Left ventricle myocardium inferior (tissue), 1 donor: ENCODE results near the gene DHCR7. TPM values are rescaled to one million over a fixed set of nuclear protein-coding genes. Genes with fewer than 3 reads are reported as not detected.

Source experiments
- DNase-seq: peaks from one replicate; pipeline ENCODE4 v3.0.0-alpha.2; 2020
- H3K27ac ChIP-seq: fragments of 200-600 bp; replicated peaks from 2 replicates; pipeline ENCODE4 v1.8.0; 2021
- H3K27me3 ChIP-seq: fragments of 200-600 bp; 2 replicates; pipeline ENCODE4 v1.8.0; 2021; ENCODE audit warnings: low read depth
- H3K36me3 ChIP-seq: fragments of 200-600 bp; 2 replicates; pipeline ENCODE4 v1.8.0; 2021
- H3K4me1 ChIP-seq: fragments of 200-600 bp; 2 replicates; pipeline ENCODE4 v1.8.0; 2021
- H3K4me3 ChIP-seq: fragments of 200-600 bp; 2 replicates; pipeline ENCODE4 v1.8.0; 2021; ENCODE audit warnings: mild to moderate bottlenecking, moderate library complexity
- H3K9me3 ChIP-seq: fragments of 200-600 bp; replicated peaks from 2 replicates; pipeline ENCODE4 v1.8.0; 2021
- CTCF ChIP-seq: fragments of 200-600 bp; IDR thresholded peaks from 2 replicates; pipeline ENCODE4 v1.8.0; 2021; ENCODE audit warnings: antibody characterized with exemption, mild to moderate bottlenecking, borderline replicate concordance
- intact Hi-C: fragments of 100-400 bp; cut with micrococcal nuclease; formaldehyde crosslinking; loops from one replicate; pipeline ENCODE4 v1.11.0; 2022
- total RNA-seq: library from RNA; stranded (reverse); fragmentation: NEBNext Ultra II Directional; extraction: Animal tissue kit (Norgen Biotek cat#: 25700); gene quantifications from one replicate; pipeline ENCODE4 v1.2.1, GENCODE V29; 2021
- donor health status: DM: no; HTN: yes; CAD: no; lungs with severe emphysema.

DHCR7 gene
- total RNA-seq, 1 donor from 2014 or later, result 39.1 TPM

GRCh38 chr11:71450507-71450906 lies 2.3 kb upstream of the DHCR7 start:
- Histone ChIP-seq H3K9me3 (peaks cover 11% of the 10 kb centered on the region), H3K4me1 (peaks cover 58% of the 10 kb centered on the region), H3K27ac (no peak overlapping the region), H3K4me3 (no peak overlapping the region), H3K36me3 (peaks cover 17% of the 10 kb centered on the region), H3K27me3 (no peaks in the 10 kb centered on the region)
- intact Hi-C loops, result no loop called here
- no peak for DNase-seq
- TF ChIP-seq CTCF, result no peak

GRCh38 chr11:71449596-71449995 lies 1.4 kb upstream of the DHCR7 start:
- Histone ChIP-seq H3K4me3 (peak overlapping the region; percentile 76), H3K36me3 (peaks cover 20% of the 10 kb centered on the region), H3K9me3 (peaks cover 11% of the 10 kb centered on the region), H3K27me3 (no peaks in the 10 kb centered on the region), H3K4me1 (peaks cover 56% of the 10 kb centered on the region), H3K27ac (peak overlapping the region; percentile 66)
- intact Hi-C loops, result no loop called here
- TF ChIP-seq CTCF, result no peak
- no peak for DNase-seq

- Histone ChIP-seq H3K36me3 (peaks cover 37% of the 10 kb centered on the region), H3K27me3 (no peaks in the 10 kb centered on the region), H3K4me1 (peaks cover 40% of the 10 kb centered on the region), H3K4me3 (peak overlapping the region; percentile 76), H3K27ac (peak overlapping the region; percentile 66), H3K9me3 (peaks cover 11% of the 10 kb centered on the region)
- intact Hi-C loops, result no loop called here
- no peak for DNase-seq
- TF ChIP-seq CTCF, result no peak
Measured at GRCh38 chr11:71447791-71448256, 369 bp downstream of the DHCR7 start.

- Histone ChIP-seq H3K4me3 (peak overlapping the region; percentile 76), H3K36me3 (peaks cover 44% of the 10 kb centered on the region), H3K27ac (peak overlapping the region; percentile 66), H3K4me1 (peaks cover 33% of the 10 kb centered on the region), H3K9me3 (peaks cover 11% of the 10 kb centered on the region), H3K27me3 (no peaks in the 10 kb centered on the region)
- intact Hi-C loops, result no loop called here
- no peak for TF ChIP-seq CTCF
- no peak for DNase-seq
Measured at GRCh38 chr11:71446942-71447688, 1.1 kb downstream of the DHCR7 start.

- H3K4me3 ChIP-seq, result no peak overlapping the region
- no peak for DNase-seq
- H3K4me1 ChIP-seq, result peaks cover 28% of the 10 kb centered on the region
- peaks cover 53% of the 10 kb centered on the region for H3K36me3 ChIP-seq
- H3K9me3 ChIP-seq, result peaks cover 11% of the 10 kb centered on the region
- intact Hi-C loops, result no loop called here
- H3K27ac ChIP-seq, result no peak overlapping the region
- TF ChIP-seq CTCF, result no peak
- no peaks in the 10 kb centered on the region for H3K27me3 ChIP-seq
Measured at GRCh38 chr11:71446150-71446549, 2.0 kb downstream of the DHCR7 start.
